ENCODE measurements around the gene ARFGEF3.
A peak's percentile ranks its signal among the peaks of the same experiment; 100 is the strongest.

ARFGEF3 gene

GRCh38 chr6:138250513-138251247 is 88.9 kb downstream of the ARFGEF3 start:
- 0 out of 2 replicates have a peak overlapping the region, but pooled peaks have one; percentile 3 for H3K27ac ChIP-seq
- TF ChIP-seq ZFX (IDR thresholded peaks at IDR 0.05): no peak
- TF ChIP-seq CTCF (conservative IDR thresholded peaks at IDR 0.05): no peak

DNA sequence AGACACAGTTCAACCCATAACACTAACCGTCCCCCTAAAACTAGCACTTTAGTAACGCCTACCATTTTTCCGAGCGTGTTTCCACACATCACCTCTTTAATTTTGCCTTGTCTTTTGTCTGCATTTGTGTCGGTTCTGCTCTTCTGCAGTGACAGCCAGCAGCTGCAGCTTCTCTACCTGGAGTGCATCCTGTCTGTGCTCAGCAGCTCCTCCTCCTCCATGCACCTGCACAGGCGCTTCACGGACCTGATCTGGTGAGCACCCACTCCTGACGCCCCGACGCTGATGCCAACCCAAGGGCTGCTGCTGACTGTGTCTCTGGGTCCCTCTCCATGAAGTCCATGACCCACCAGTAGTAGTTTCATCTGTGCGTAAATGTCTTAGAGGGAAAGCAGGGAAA is 92.0 kb downstream of the ARFGEF3 start:
- TF ChIP-seq CTCF (conservative IDR thresholded peaks at IDR 0.05): no peak
- no peak for TF ChIP-seq ZFX (IDR thresholded peaks at IDR 0.05)
- no peak overlapping the region for H3K27ac ChIP-seq

- no peak for TF ChIP-seq ZFX (IDR thresholded peaks at IDR 0.05)
- no peak for TF ChIP-seq CTCF (conservative IDR thresholded peaks at IDR 0.05)
- peak overlapping the region; percentile 2; the same call in 1 of the 2 replicates for H3K27ac ChIP-seq
Measured at GRCh38 chr6:138255443-138255842, 93.7 kb downstream of the ARFGEF3 start.

- TF ChIP-seq CTCF (conservative IDR thresholded peaks at IDR 0.05): no peak
- no peak for TF ChIP-seq ZFX (IDR thresholded peaks at IDR 0.05)
- H3K27ac ChIP-seq: peak overlapping the region; percentile 90
Measured at GRCh38 chr6:138257638-138258040, 95.9 kb downstream of the ARFGEF3 start.

DNA sequence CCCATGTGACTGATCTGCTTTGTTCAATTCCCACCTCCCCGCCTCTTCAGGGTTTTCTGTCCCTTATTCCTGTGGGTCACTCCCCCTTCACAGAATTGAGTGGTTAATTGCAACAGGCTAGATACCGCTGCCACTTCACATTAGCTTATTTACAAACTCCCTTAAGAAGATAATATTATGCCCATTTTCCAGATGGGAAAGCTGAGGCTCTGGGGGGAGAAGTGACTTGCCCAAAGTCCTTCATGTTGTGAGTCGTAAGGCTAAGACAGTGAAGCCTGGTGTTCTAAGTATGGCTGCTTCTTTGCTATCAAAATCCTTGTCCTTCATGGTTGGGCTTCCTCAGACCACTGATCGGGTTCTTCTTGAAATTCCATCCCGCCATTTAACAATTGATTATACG is 96.5 kb downstream of the ARFGEF3 start:
- H3K27ac ChIP-seq: peak overlapping the region; percentile 90; the same call in 1 of the 2 replicates
- TF ChIP-seq CTCF (conservative IDR thresholded peaks at IDR 0.05) (no peak), ZFX (IDR thresholded peaks at IDR 0.05) (no peak)

- TF ChIP-seq ZFX (IDR thresholded peaks at IDR 0.05) (no peak), CTCF (conservative IDR thresholded peaks at IDR 0.05) (no peak)
- peak overlapping the region; percentile 90 for H3K27ac ChIP-seq
Measured at GRCh38 chr6:138258991-138259390, 97.3 kb downstream of the ARFGEF3 start.

DNA sequence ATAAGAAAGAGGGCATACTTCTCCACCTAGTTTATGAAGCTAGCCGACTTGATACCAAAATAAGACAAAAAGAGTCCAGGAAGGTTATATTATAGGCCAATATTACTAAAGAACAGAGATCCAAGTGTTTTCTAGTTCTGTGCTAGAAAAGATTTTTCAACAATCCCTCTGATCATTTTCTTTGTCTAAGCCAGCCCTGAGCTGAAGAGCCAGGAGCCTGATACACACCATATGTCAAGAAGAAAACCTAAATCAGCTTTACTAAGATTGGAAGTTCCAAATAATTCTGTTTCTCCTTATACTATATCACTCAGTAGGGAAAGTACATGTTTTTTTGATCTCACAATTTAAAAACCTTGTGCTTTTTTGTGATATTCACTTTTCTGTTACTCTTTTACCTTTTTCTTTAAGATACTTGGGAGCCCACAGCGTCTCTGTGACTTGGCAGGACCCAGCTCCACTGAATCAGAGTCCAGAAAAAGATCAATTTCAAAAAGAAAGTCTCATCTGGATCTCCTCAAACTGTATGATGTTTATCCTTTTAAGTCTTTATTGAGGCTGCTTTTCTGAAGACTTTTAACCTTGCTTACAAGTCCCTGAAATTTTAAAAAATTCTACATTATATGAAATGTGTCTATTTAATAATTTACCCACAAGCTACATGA is 99.5 kb downstream of the ARFGEF3 start:
- no peak overlapping the region for H3K27ac ChIP-seq
- TF ChIP-seq ZFX (IDR thresholded peaks at IDR 0.05) (no peak), CTCF (conservative IDR thresholded peaks at IDR 0.05) (no peak)

All from C4-2B (cell line).